NT2/D1 (cell line): Measurements from ENCODE around the gene KIAA1328.

Experiments used
- DNase-seq: peaks from one replicate; pipeline ENCODE4 v3.0.0-alpha.2; 2011; ENCODE audit warnings: low read depth, low spot score
- H3K27me3 ChIP-seq: 2 replicates; pipeline ENCODE4 v1.6.0; 2011; ENCODE audit warnings: mild to moderate bottlenecking; ENCODE audit not compliant: insufficient read length, insufficient read depth
- H3K36me3 ChIP-seq: 2 replicates; pipeline ENCODE4 v1.6.1; 2011; ENCODE audit warnings: mild to moderate bottlenecking, low read length, mixed read lengths; ENCODE audit not compliant: insufficient read depth, insufficient read length
- H3K4me1 ChIP-seq: 2 replicates; pipeline ENCODE4 v1.5.1; 2011; ENCODE audit not compliant: insufficient read depth, insufficient read length
- H3K4me3 ChIP-seq: 2 replicates; pipeline ENCODE4 v1.5.1; 2011; ENCODE audit warnings: low read depth; ENCODE audit not compliant: insufficient read length
- H3K9ac ChIP-seq: 2 replicates; pipeline ENCODE4 v1.6.0; 2011; ENCODE audit warnings: low read depth; ENCODE audit not compliant: insufficient read length
- H3K9me3 ChIP-seq: 2 replicates; pipeline ENCODE4 v1.5.1; 2011; ENCODE audit warnings: mild to moderate bottlenecking, low read length; ENCODE audit not compliant: insufficient read depth
- SUZ12 ChIP-seq: IDR thresholded peaks from 2 replicates; pipeline ENCODE4 v1.6.1; 2011; ENCODE audit not compliant: insufficient read length, insufficient read depth; ENCODE audit errors: extremely low read depth
- YY1 ChIP-seq: IDR thresholded peaks from 2 replicates; pipeline ENCODE4 v1.6.1; 2011; ENCODE audit not compliant: insufficient read length, insufficient read depth
- ZNF274 ChIP-seq: IDR thresholded peaks from 2 replicates; pipeline ENCODE4 v1.6.1; 2011; ENCODE audit warnings: mild to moderate bottlenecking, low read depth, low read length

Gene KIAA1328

GRCh38 chr18:37231251-37231650 lies 402.3 kb downstream of the KIAA1328 start:
- Histone ChIP-seq H3K4me3 (no peak overlapping the region), H3K36me3 (no peaks in the 10 kb centered on the region), H3K9ac (no peak overlapping the region), H3K27me3 (no peaks in the 10 kb centered on the region), H3K9me3 (no peaks in the 10 kb centered on the region), H3K4me1 (no peaks in the 10 kb centered on the region)
- DNase-seq, result no peak
- no peak for TF ChIP-seq SUZ12
- TF ChIP-seq YY1, result no peak
- TF ChIP-seq ZNF274, result no peak

- DNase-seq, result no peak
Observed at GRCh38 chr18:37235583-37235982, 406.7 kb downstream of the KIAA1328 start.

GRCh38 chr18:37238282-37239108 lies 409.6 kb downstream of the KIAA1328 start:
- no peaks in the 10 kb centered on the region for H3K4me1 ChIP-seq
- H3K9ac ChIP-seq, result no peak overlapping the region
- TF ChIP-seq YY1 (no peak), SUZ12 (no peak), ZNF274 (no peak)
- H3K4me3 ChIP-seq, result no peak overlapping the region
- DNase-seq, result no peak
- no peaks in the 10 kb centered on the region for H3K9me3 ChIP-seq
- H3K36me3 ChIP-seq, result no peaks in the 10 kb centered on the region
- peaks cover 40% of the 10 kb centered on the region for H3K27me3 ChIP-seq

More at GRCh38 chr18:37235583-37235982, 406.7 kb downstream of the KIAA1328 start:
- Histone ChIP-seq H3K4me1 (no peaks in the 10 kb centered on the region), H3K9me3 (no peaks in the 10 kb centered on the region), H3K27me3 (peaks cover 11% of the 10 kb centered on the region), H3K9ac (no peak overlapping the region), H3K36me3 (no peaks in the 10 kb centered on the region), H3K4me3 (no peak overlapping the region)
- TF ChIP-seq SUZ12 (no peak), ZNF274 (no peak), YY1 (no peak)

- Histone ChIP-seq H3K27me3 (peaks cover 63% of the 10 kb centered on the region), H3K4me3 (no peak overlapping the region), H3K9me3 (no peaks in the 10 kb centered on the region), H3K9ac (no peak overlapping the region), H3K4me1 (no peaks in the 10 kb centered on the region), H3K36me3 (no peaks in the 10 kb centered on the region)
- no peak for TF ChIP-seq ZNF274
- TF ChIP-seq SUZ12, result no peak
- TF ChIP-seq YY1, result no peak
- DNase-seq, result no peak
Observed at GRCh38 chr18:37242091-37242490, 413.2 kb downstream of the KIAA1328 start.

- Histone ChIP-seq H3K4me1 (no peaks in the 10 kb centered on the region), H3K27me3 (peaks cover 63% of the 10 kb centered on the region), H3K9me3 (no peaks in the 10 kb centered on the region), H3K9ac (no peak overlapping the region), H3K4me3 (no peak overlapping the region), H3K36me3 (no peaks in the 10 kb centered on the region)
- DNase-seq, result no peak
- TF ChIP-seq SUZ12, result no peak
- no peak for TF ChIP-seq YY1
- no peak for TF ChIP-seq ZNF274
Observed at GRCh38 chr18:37242826-37243560, 414.1 kb downstream of the KIAA1328 start.

- DNase-seq, result no peak
- no peak overlapping the region for H3K9ac ChIP-seq
- H3K4me3 ChIP-seq, result no peak overlapping the region
Observed at GRCh38 chr18:37243741-37244140, 414.8 kb downstream of the KIAA1328 start.

GRCh38 chr18:37244618-37245017 lies 415.7 kb downstream of the KIAA1328 start:
- no peak for TF ChIP-seq SUZ12
- no peak for TF ChIP-seq ZNF274
- no peak for TF ChIP-seq YY1
- Histone ChIP-seq H3K4me3 (no peak overlapping the region), H3K9me3 (no peaks in the 10 kb centered on the region), H3K9ac (no peak overlapping the region), H3K36me3 (no peaks in the 10 kb centered on the region), H3K4me1 (peaks cover 2% of the 10 kb centered on the region), H3K27me3 (peaks cover 62% of the 10 kb centered on the region)
- DNase-seq, result no peak

More at GRCh38 chr18:37243741-37244140, 414.8 kb downstream of the KIAA1328 start:
- no peaks in the 10 kb centered on the region for H3K36me3 ChIP-seq
- H3K27me3 ChIP-seq, result peaks cover 63% of the 10 kb centered on the region
- TF ChIP-seq YY1 (no peak), ZNF274 (no peak), SUZ12 (no peak)
- H3K9me3 ChIP-seq, result no peaks in the 10 kb centered on the region
- H3K4me1 ChIP-seq, result peaks cover 2% of the 10 kb centered on the region
